Measurements from ENCODE around the gene ZBP1.

The ZBP1 gene

DNA sequence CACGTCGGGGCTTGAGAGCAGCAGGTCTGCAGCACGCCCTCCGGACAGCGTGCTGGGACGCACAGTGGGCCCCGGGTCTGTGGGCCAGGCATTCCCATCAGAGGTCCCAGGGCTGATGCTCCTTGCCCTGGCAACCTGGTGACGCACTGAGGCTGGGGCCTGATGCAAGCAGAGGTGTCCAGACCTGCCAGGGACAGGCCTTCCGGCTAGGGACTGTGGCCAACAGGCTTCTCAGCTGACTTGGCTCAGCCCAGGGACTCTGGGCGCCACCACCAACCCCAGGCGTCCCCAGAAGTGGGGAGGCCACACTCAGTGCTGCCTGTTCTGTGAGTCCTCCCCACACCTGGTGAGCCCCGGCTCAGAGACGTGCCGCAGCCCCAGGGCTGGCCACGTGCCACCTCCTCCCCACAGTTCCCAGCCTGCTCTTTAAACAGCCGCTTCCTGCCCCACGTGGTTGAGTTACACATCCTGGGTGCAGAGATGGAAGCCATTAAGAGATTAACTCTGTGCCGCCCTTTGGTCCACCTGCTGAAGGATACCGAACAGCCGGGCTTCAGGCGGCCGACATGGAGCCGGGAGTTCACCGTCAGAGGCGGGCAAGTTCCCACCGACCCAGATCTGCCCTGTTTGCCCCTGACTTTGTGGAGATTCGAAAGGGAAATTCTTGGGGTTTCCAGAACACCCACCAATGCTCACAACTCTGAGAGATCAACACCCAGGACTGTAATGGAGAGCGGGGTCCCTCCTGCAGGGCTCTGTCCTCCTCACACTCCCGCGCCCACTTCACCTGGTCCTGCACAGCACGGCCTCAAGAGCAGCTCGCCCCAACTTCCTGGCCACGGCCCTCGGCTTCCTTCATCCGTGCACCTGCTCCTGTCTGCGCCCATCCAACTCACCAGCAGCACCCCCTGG is 37.6 kb upstream of the ZBP1 start:
- DNase-seq (ENCODE audit: low read depth), result peak; percentile 2
- TF ChIP-seq, protein P1, sequence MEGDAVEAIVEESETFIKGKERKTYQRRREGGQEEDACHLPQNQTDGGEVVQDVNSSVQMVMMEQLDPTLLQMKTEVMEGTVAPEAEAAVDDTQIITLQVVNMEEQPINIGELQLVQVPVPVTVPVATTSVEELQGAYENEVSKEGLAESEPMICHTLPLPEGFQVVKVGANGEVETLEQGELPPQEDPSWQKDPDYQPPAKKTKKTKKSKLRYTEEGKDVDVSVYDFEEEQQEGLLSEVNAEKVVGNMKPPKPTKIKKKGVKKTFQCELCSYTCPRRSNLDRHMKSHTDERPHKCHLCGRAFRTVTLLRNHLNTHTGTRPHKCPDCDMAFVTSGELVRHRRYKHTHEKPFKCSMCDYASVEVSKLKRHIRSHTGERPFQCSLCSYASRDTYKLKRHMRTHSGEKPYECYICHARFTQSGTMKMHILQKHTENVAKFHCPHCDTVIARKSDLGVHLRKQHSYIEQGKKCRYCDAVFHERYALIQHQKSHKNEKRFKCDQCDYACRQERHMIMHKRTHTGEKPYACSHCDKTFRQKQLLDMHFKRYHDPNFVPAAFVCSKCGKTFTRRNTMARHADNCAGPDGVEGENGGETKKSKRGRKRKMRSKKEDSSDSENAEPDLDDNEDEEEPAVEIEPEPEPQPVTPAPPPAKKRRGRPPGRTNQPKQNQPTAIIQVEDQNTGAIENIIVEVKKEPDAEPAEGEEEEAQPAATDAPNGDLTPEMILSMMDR (conservative IDR thresholded peaks at IDR 0.05; ENCODE audit: low read depth, low read length), result no peak
- no peak overlapping the region for H3K4me3 ChIP-seq (ENCODE audit: low read length)

DNA sequence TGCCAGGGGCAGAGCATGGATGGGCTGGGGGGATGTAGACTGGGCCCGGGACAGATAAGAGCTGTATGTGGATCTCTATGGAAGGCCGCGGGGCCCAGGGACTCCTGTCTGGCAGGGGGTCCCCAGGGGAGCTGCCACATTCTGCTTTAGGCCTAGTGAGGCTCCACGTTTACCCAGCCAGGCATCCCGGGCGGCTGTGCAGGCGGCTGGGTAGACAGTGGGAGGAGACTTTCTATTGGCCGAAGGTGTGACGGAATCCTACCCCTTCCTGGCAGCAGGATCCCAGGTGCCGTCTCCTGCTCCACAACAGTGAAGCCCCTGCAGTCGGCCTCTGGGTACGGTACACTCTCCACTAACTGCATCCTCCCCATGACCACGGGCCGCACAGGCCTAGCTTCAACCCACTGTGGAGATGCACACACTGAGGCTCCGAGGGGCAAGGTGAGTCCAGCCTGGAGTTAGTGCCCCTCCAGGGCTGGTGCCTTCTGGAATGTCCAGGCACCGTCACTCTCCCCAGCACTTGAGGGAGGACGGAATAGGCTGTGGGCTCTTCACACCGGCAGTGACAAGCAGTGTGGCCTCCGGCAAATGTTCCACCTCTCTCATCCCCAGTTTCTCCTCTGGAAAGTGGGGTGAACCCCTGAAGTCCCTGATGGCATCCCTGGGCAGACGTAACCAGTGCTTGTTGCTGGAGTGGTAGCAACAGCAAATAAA is 36.8 kb upstream of the ZBP1 start:
- no peak for DNase-seq (ENCODE audit: low read depth)
- TF ChIP-seq, protein P1 (conservative IDR thresholded peaks at IDR 0.05; ENCODE audit: low read depth, low read length), result no peak
- H3K4me3 ChIP-seq (ENCODE audit: low read length), result no peak overlapping the region

DNA sequence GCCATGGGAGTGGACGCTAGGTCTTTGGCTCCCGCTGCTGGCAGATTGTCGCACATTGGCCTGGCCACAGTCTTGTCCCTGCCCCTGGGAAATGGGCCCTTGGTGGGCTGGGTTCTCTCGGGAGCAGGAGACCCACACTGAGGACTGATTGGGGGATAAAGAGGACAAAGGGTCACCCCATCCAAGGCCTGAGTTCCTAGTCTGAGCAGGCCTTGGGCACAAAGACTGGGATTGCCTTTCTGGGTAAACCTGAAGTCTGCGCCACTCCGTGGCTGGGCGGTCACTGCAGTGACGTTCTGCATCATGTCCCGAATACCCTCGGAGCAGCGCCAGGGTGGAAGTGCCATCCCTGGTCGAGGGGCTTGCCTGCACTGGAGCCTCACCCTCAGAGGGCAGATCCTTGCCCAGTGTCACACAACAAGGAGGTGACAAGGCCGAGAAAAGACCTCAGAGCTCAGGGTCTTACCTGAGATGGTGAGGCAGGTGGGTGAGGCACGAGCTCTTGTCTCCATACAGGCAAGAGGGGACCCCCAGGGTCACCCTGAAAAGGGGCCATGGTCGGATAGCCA is 36.1 kb upstream of the ZBP1 start:
- H3K4me3 ChIP-seq (ENCODE audit: low read length), result no peak overlapping the region
- DNase-seq (ENCODE audit: low read depth), result no peak
- TF ChIP-seq, protein P1 (conservative IDR thresholded peaks at IDR 0.05; ENCODE audit: low read depth, low read length), result no peak

DNA sequence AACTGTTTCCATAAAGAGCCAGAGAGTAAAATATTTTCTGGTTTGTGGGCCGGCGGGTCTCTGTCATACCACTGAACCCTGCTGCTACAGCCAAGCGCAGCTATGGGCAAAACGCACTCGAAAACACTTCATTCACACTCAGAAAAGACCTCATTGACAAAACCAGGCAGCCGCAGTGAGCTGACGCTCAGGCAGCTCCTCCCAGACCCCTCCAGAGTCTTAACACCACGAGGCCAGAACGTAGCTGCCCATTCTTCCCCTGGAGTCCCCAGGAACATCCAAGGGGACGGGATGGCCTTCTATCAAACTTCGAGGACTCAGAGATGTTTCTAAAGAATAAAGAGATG is 35.6 kb upstream of the ZBP1 start:
- no peak overlapping the region for H3K4me3 ChIP-seq (ENCODE audit: low read length)
- TF ChIP-seq, protein P1 (conservative IDR thresholded peaks at IDR 0.05; ENCODE audit: low read depth, low read length), result no peak
- DNase-seq (ENCODE audit: low read depth), result no peak

DNA sequence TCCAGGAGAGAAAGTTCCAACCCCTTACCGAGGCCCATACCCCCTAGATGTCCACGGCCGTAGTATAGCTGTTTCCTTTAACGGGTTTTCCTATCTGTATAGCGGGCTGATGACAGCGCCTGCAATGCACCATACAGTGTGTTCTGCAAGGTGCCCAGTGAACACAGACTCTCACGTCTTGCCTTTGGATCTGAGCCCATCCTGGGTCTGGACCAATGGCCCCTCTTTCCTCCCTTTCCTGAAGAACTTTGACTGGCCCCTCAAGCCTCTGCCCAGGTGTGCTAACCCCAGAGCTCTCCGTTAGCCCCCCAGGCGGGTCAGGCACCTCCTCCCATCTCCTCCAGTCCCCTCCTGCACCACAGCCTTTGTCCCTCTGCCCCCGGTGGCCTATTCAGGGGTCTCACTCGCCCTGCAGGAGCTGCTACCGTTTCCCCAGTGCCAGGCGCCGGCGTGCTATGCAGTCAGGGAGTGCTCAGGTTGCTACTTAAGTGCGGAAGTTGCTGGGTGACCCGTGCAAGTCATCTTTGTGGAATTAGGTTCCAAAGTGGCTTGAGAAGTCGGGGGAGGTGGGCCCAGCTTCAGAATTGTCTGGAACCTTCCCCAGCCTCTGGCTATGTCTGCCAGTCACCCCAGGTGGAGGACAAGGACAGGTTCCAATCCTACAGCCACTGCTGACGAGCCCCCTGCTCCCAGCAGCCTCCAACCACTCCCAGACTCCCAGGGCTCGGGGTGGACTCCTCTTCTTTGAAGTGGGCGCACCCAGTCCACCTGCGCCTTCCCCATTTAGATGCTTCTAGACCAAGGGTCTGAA is 35.0 kb upstream of the ZBP1 start:
- TF ChIP-seq, protein P1 (conservative IDR thresholded peaks at IDR 0.05; ENCODE audit: low read depth, low read length), result no peak
- peak; percentile 5 for DNase-seq (ENCODE audit: low read depth)
- no peak overlapping the region for H3K4me3 ChIP-seq (ENCODE audit: low read length)

DNA sequence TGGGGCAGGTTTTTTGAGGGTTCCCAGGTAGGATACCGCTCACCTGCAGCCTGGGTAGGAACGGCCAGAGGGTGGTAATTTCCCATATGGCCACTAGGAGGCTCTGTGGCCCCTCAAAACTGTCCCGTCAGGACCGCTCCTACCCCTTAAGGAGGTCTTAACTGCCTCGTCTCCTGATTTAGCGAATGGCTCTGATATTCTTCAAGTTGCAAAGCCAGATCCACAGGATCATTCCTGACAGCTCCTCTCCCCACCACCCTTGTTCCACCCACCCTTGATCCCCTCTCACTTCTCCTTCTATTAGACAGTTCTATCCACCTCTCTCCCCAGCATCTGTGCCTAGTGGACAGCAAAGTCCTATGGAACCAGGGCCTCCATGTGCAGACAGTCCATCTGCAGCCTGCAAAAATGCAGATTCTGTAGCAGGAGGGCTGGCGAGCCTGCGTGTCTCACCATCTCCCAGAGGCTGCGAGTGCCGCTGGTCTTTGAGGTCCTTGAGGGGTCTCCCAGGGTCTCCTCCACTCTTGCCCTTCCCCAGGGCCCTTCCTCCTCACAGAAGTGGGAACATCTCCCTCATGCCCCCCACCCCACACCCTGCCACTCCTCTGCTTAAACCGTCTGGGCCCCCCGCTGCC is 34.3 kb upstream of the ZBP1 start:
- peak; percentile 7 for DNase-seq (ENCODE audit: low read depth)
- TF ChIP-seq, protein P1 (conservative IDR thresholded peaks at IDR 0.05; ENCODE audit: low read depth, low read length), result peak; percentile 88
- no peak overlapping the region for H3K4me3 ChIP-seq (ENCODE audit: low read length)

Measured in retinal pigment epithelial cell (primary cell).